A673 (cell line): Measurements from ENCODE around the gene SLC26A4. TPM values are rescaled to one million over a fixed set of nuclear protein-coding genes. Genes with fewer than 3 reads are reported as not detected.

Experiments
- BruUV-seq: library from RNA; stranded (reverse); fragments of 400-500 nt; replicated peaks from 2 replicates; lab custom pipeline; 2021; lab: Mats Ljungman, UMichigan
- CTCF ChIA-PET: fragments of 300-600 bp; sonication (Branson Sonifier 250); formaldehyde crosslinking; loops from one replicate; lab custom pipeline; 2022; ENCODE audit warnings: antibody characterized with exemption; lab: Charles Lee
- POLR2A ChIA-PET: fragments of 300-600 bp; sonication (Branson Sonifier 250); formaldehyde crosslinking; loops from one replicate; lab custom pipeline; 2022; ENCODE audit warnings: antibody characterized with exemption; ENCODE audit not compliant: low non-redundant PET; lab: Charles Lee
- DNase-seq: peaks from one replicate; pipeline ENCODE4 v3.0.0-alpha.2; 2015; ENCODE audit warnings: low spot score
- H3K27ac ChIP-seq: fragments of 200-600 bp; sonication (generic); 2 replicates; pipeline ENCODE4 v1.5.1; 2016; ENCODE audit warnings: mixed run types, low read depth, mild to moderate bottlenecking, mixed read lengths, antibody characterized with exemption, low read length; ENCODE audit not compliant: poor library complexity, severe bottlenecking
- H3K27me3 ChIP-seq: fragments of 200-600 bp; sonication (generic); replicated peaks from 2 replicates; pipeline ENCODE4 v1.6.1; 2017; ENCODE audit warnings: mixed run types, low read depth, mild to moderate bottlenecking, mixed read lengths, antibody characterized with exemption, low read length; ENCODE audit not compliant: insufficient read depth, poor library complexity
- H3K36me3 ChIP-seq: fragments of 200-600 bp; sonication (generic); 2 replicates; pipeline ENCODE4 v1.6.1; 2016; ENCODE audit warnings: mixed run types, mild to moderate bottlenecking, mixed read lengths, antibody characterized with exemption, low read length; ENCODE audit not compliant: insufficient read depth, poor library complexity, severe bottlenecking
- H3K4me1 ChIP-seq: fragments of 200-600 bp; sonication (generic); 2 replicates; pipeline ENCODE4 v1.6.1; 2017; ENCODE audit warnings: mixed run types, mild to moderate bottlenecking, mixed read lengths, antibody characterized with exemption, low read length; ENCODE audit not compliant: insufficient read depth, poor library complexity, severe bottlenecking
- H3K4me3 ChIP-seq: fragments of 200-600 bp; sonication (generic); 2 replicates; pipeline ENCODE4 v1.5.1; 2016; ENCODE audit warnings: low read depth, mixed run types, mild to moderate bottlenecking, mixed read lengths, low read length; ENCODE audit not compliant: poor library complexity, severe bottlenecking
- H3K9me3 ChIP-seq: fragments of 200-600 bp; sonication (generic); 2 replicates; pipeline ENCODE4 v1.6.1; 2016; ENCODE audit warnings: mixed run types, low read depth, mild to moderate bottlenecking, mixed read lengths, antibody characterized with exemption, low read length; ENCODE audit not compliant: poor library complexity, severe bottlenecking
- CTCF ChIP-seq: fragments of 300-800, 200-600 bp; sonication (generic); conservative IDR thresholded peaks from 2 replicates; pipeline ENCODE4 v1.5.1; 2017; ENCODE audit warnings: low read depth, mild to moderate bottlenecking, antibody characterized with exemption, low read length, moderate library complexity, mixed read lengths
- EZH2 ChIP-seq: fragments of 200-600 bp; sonication (generic); IDR thresholded peaks from 2 replicates; pipeline ENCODE4 v1.6.1; 2017; ENCODE audit warnings: borderline replicate concordance, low read depth, mild to moderate bottlenecking, mixed read lengths, antibody characterized with exemption, low read length; ENCODE audit not compliant: poor library complexity, severe bottlenecking
- intact Hi-C: fragments of 100-400 bp; cut with micrococcal nuclease; formaldehyde crosslinking; loops from one replicate; pipeline ENCODE4 v1.10.0; 2022; ENCODE audit not compliant: unreplicated experiment
- total RNA-seq: library from RNA; stranded (reverse); gene quantifications from 2 replicates; pipeline ENCODE4 v1.2.3, GENCODE V29; 2021

Gene SLC26A4
- total RNA-seq, 1 experiment from 2014 or later: not detected

GRCh38 chr7:107691716-107692115, 31.1 kb downstream of the SLC26A4 start:
- TF ChIP-seq EZH2: no peak
- no peak for TF ChIP-seq CTCF
- Histone ChIP-seq H3K27ac (no peak overlapping the region), H3K4me3 (no peak overlapping the region), H3K27me3 (peaks cover 9% of the 10 kb centered on the region), H3K36me3 (no peaks in the 10 kb centered on the region), H3K9me3 (no peaks in the 10 kb centered on the region), H3K4me1 (no peaks in the 10 kb centered on the region)
- no TSS peak for BruUV-seq
- DNase-seq: no peak
- intact Hi-C loops: no loop called here
- ChIA-PET CTCF (no interaction called here), POLR2A (no interaction called here)

DNA sequence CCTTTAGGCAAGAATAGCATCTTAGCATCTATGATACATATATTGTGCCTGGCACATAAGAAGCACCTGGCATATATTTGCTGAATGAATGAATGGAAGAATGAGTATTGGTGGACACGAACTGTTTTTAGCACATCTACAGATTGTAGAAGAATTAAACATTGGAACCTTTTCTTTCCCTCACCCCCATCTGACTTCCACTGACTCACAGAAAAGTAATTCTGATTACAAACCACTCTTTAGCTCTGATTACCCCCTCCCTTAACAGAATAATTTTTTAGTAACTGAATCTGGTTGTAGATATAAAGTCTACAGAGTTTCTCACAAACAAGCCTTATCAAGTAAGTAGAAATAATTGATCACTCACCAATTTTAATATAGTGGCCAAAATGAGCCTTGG, 31.9 kb downstream of the SLC26A4 start:
- no TSS peak for BruUV-seq
- POLR2A ChIA-PET: no interaction called here
- H3K4me3 ChIP-seq: no peak overlapping the region
- H3K9me3 ChIP-seq: no peaks in the 10 kb centered on the region
- TF ChIP-seq EZH2 (no peak), CTCF (no peak)
- intact Hi-C loops: no loop called here
- H3K36me3 ChIP-seq: no peaks in the 10 kb centered on the region
- H3K4me1 ChIP-seq: no peaks in the 10 kb centered on the region
- CTCF ChIA-PET: no interaction called here
- peaks cover 9% of the 10 kb centered on the region for H3K27me3 ChIP-seq
- DNase-seq: no peak
- H3K27ac ChIP-seq: no peak overlapping the region

- no TSS peak for BruUV-seq
Measured at GRCh38 chr7:107693396-107693795, 32.8 kb downstream of the SLC26A4 start.

More at GRCh38 chr7:107693396-107693795, 32.8 kb downstream of the SLC26A4 start:
- Histone ChIP-seq H3K27ac (no peak overlapping the region), H3K36me3 (no peaks in the 10 kb centered on the region), H3K9me3 (no peaks in the 10 kb centered on the region), H3K4me3 (no peak overlapping the region), H3K27me3 (peaks cover 9% of the 10 kb centered on the region), H3K4me1 (no peaks in the 10 kb centered on the region)
- no peak for TF ChIP-seq EZH2
- no peak for TF ChIP-seq CTCF
- intact Hi-C loops: no loop called here
- POLR2A ChIA-PET: no interaction called here
- CTCF ChIA-PET: no interaction called here
- no peak for DNase-seq
